MM.1S (cell line): Measurements from ENCODE around the gene KRTAP12-4.
"Not testable (repeated sequence)": the region's sequence is repeated elsewhere in the genome, so short reads cannot be mapped to it uniquely, and the experiment has no call there.

Source experiments
- DNase-seq: peaks from one replicate; pipeline ENCODE4 v3.0.0-alpha.2; 2015
- H2AFZ ChIP-seq: fragments of 300-600 bp; sonication (generic); 2 replicates; pipeline ENCODE4 v1.6.0; 2016; ENCODE audit warnings: antibody characterized with exemption, low read length
- H3F3A ChIP-seq: fragments of 300-600 bp; sonication (generic); 2 replicates; pipeline ENCODE4 v1.6.1; 2016; ENCODE audit warnings: mild to moderate bottlenecking, antibody characterized with exemption, low read length, moderate library complexity, mixed read lengths; ENCODE audit not compliant: insufficient read depth
- H3K27ac ChIP-seq: fragments of 300-600 bp; sonication (generic); 2 replicates; pipeline ENCODE4 v1.5.1; 2016; ENCODE audit warnings: mild to moderate bottlenecking, low read length
- H3K27me3 ChIP-seq: fragments of 300-600 bp; sonication (generic); replicated peaks from 2 replicates; pipeline ENCODE4 v1.6.0; 2016; ENCODE audit warnings: low read length; ENCODE audit not compliant: insufficient read depth
- H3K36me3 ChIP-seq: fragments of 300-600 bp; sonication (generic); replicated peaks from 2 replicates; pipeline ENCODE4 v1.6.1; 2016; ENCODE audit warnings: mild to moderate bottlenecking, low read length, mixed read lengths; ENCODE audit not compliant: insufficient read depth
- H3K4me1 ChIP-seq: fragments of 300-600 bp; sonication (generic); 2 replicates; pipeline ENCODE4 v1.6.1; 2016; ENCODE audit warnings: low read length, mixed read lengths
- H3K4me2 ChIP-seq: fragments of 300-600 bp; sonication (generic); 2 replicates; pipeline ENCODE4 v1.6.0; 2016; ENCODE audit warnings: low read depth, low read length
- H3K4me3 ChIP-seq: fragments of 300-600 bp; sonication (generic); 2 replicates; pipeline ENCODE4 v1.5.1; 2016; ENCODE audit warnings: low read length, mixed read lengths
- H3K79me2 ChIP-seq: fragments of 300-600 bp; sonication (generic); 2 replicates; pipeline ENCODE4 v1.6.1; 2016; ENCODE audit warnings: mixed run types, low read length, mixed read lengths
- H3K9ac ChIP-seq: fragments of 300-600 bp; sonication (generic); 2 replicates; pipeline ENCODE4 v1.6.1; 2016; ENCODE audit warnings: low read length, mixed read lengths
- H3K9me2 ChIP-seq: fragments of 300-600 bp; sonication (generic); replicated peaks from 2 replicates; pipeline ENCODE4 v1.6.1; 2016; ENCODE audit warnings: mild to moderate bottlenecking, low read length, mixed read lengths; ENCODE audit not compliant: insufficient read depth
- H3K9me3 ChIP-seq: fragments of 300-600 bp; sonication (generic); replicated peaks from 2 replicates; pipeline ENCODE4 v1.6.1; 2016; ENCODE audit warnings: mild to moderate bottlenecking, low read length, mixed read lengths; ENCODE audit not compliant: insufficient read depth
- H4K20me1 ChIP-seq: fragments of 300-600 bp; sonication (generic); 2 replicates; pipeline ENCODE4 v1.6.1; 2016; ENCODE audit warnings: mild to moderate bottlenecking, low read length, moderate library complexity, mixed read lengths; ENCODE audit not compliant: insufficient read depth
- EZH2 ChIP-seq: fragments of 300-600 bp; sonication (generic); optimal IDR thresholded peaks from 2 replicates; pipeline ENCODE3; 2017; ENCODE audit warnings: low read depth, mild to moderate bottlenecking, antibody characterized with exemption, low read length, mixed read lengths
- EZH2phosphoT487 ChIP-seq: fragments of 300-600 bp; sonication (generic); IDR thresholded peaks from 2 replicates; pipeline ENCODE4 v1.6.1; 2018; ENCODE audit warnings: antibody characterized with exemption, low read length
- TF ChIP-seq, protein P1 (sequence below): fragments of 300-600 bp; sonication (generic); IDR thresholded peaks from 2 replicates; pipeline ENCODE4 v1.5.1; 2016; ENCODE audit warnings: antibody characterized with exemption, low read length, mixed read lengths

Gene KRTAP12-4

GRCh38 chr21:44612029-44612486 lies 42.4 kb downstream of the KRTAP12-4 start, which contains the start of gene KRTAP10-8:
Gene KRTAP10-8, plus strand, starts transcription at chr21:44612079. Its CDS starts 22 bp downstream, at chr21:44612101.
- Histone ChIP-seq H3K36me3 (no peaks in the 10 kb centered on the region), H3F3A (no peaks in the 10 kb centered on the region), H3K79me2 (no peaks in the 10 kb centered on the region), H3K4me1 (no peaks in the 10 kb centered on the region), H3K9me3 (no peaks in the 10 kb centered on the region), H3K4me2 (no peak within 1 kb of the TSS), H3K27ac (no peak within 1 kb of the TSS), H4K20me1 (no peaks in the 10 kb centered on the region), H3K27me3 (peaks cover 85% of the 10 kb centered on the region), H3K9ac (no peak within 1 kb of the TSS), H3K9me2 (no peaks in the 10 kb centered on the region), H3K4me3 (no peak within 1 kb of the TSS), H2AFZ (no peak within 1 kb of the TSS)
- TF ChIP-seq EZH2 (no peak), EZH2phosphoT487 (no peak)
- TF ChIP-seq, protein P1, sequence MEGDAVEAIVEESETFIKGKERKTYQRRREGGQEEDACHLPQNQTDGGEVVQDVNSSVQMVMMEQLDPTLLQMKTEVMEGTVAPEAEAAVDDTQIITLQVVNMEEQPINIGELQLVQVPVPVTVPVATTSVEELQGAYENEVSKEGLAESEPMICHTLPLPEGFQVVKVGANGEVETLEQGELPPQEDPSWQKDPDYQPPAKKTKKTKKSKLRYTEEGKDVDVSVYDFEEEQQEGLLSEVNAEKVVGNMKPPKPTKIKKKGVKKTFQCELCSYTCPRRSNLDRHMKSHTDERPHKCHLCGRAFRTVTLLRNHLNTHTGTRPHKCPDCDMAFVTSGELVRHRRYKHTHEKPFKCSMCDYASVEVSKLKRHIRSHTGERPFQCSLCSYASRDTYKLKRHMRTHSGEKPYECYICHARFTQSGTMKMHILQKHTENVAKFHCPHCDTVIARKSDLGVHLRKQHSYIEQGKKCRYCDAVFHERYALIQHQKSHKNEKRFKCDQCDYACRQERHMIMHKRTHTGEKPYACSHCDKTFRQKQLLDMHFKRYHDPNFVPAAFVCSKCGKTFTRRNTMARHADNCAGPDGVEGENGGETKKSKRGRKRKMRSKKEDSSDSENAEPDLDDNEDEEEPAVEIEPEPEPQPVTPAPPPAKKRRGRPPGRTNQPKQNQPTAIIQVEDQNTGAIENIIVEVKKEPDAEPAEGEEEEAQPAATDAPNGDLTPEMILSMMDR: no peak
- no peak for DNase-seq

DNA sequence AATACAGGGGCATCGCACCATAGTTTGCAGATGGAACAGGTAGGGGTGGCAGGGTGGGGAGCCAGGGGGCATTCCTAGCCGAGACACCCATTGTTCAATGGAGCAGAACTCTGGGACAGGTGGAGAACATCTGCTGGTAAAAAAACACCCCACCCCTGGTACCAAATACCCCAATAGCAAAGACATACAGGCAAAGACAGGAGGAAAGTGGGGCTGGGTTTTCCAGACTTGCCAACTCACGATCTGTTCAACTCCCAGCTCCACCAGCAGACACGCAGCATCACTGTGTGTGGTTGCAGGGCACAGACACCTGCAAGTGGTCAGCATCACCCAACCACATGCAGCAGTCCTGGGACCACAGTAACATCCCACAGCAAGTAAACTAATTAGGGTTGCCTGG lies 42.9 kb downstream of the KRTAP12-4 start:
- TF ChIP-seq EZH2 (no peak), EZH2phosphoT487 (no peak)
- TF ChIP-seq, protein P1: no peak
- Histone ChIP-seq H3K4me1 (no peaks in the 10 kb centered on the region), H3F3A (no peaks in the 10 kb centered on the region), H3K79me2 (no peaks in the 10 kb centered on the region), H4K20me1 (no peaks in the 10 kb centered on the region), H3K4me3 (no peak overlapping the region), H2AFZ (no peak overlapping the region), H3K27me3 (peaks cover 85% of the 10 kb centered on the region), H3K9me3 (no peaks in the 10 kb centered on the region), H3K36me3 (no peaks in the 10 kb centered on the region), H3K9ac (no peak overlapping the region), H3K4me2 (no peak overlapping the region), H3K9me2 (no peaks in the 10 kb centered on the region), H3K27ac (no peak overlapping the region)
- DNase-seq: no peak

DNA sequence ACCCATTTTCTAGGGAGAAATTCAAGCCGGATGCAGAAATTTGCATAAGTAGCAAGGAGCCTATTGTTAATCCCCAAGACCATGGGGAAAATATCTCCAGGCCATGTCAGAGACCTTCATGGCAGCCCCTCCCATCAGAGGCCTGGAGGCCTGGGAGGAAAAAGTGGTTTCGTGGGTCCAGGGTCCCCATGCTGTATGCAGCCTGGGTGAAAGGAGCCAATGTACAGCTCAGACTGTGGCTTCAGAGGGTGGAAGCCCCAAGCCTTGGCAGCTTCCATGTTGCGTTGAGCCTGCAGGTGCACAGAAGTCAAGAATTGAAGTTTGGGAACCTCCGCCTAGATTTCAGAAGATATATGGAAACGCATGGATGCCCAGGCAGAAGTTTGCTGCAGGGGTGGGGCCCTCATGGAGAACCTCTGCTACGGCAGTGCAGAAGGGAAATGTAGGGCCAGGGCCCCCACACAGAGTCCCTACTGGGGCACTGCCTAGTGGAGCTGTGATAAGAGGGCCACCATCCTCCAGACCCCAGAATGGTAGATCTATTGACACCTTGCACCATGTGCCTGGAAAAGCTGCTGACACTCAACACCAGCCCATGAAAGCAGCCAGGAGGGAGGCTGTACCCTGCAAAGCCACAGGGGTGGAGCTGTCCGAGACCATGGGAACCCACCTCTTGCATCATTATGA lies 44.2 kb downstream of the KRTAP12-4 start:
- not testable (repeated sequence) for H4K20me1 ChIP-seq, H3K4me3 ChIP-seq, H3F3A ChIP-seq

GRCh38 chr21:44609193-44609592 lies 45.3 kb downstream of the KRTAP12-4 start:
- no peaks in the 10 kb centered on the region for H3K4me1 ChIP-seq
- no peaks in the 10 kb centered on the region for H3K9me3 ChIP-seq
- H4K20me1 ChIP-seq: no peaks in the 10 kb centered on the region
- H3K36me3 ChIP-seq: no peaks in the 10 kb centered on the region
- no peaks in the 10 kb centered on the region for H3K9me2 ChIP-seq
- TF ChIP-seq, protein P1: no peak
- TF ChIP-seq EZH2phosphoT487 (no peak), EZH2 (no peak)
- H3K79me2 ChIP-seq: no peaks in the 10 kb centered on the region
- DNase-seq: no peak
- H3K27me3 ChIP-seq: peaks cover 85% of the 10 kb centered on the region
- no peak overlapping the region for H3K4me3 ChIP-seq
- H3K27ac ChIP-seq: no peak overlapping the region
- no peak overlapping the region for H3K4me2 ChIP-seq
- no peaks in the 10 kb centered on the region for H3F3A ChIP-seq
- no peak overlapping the region for H3K9ac ChIP-seq
- no peak overlapping the region for H2AFZ ChIP-seq

More for the DNA sequence above, 44.2 kb downstream of the KRTAP12-4 start:
- H3K27ac ChIP-seq, DNase-seq, H3K9me3 ChIP-seq, H3K36me3 ChIP-seq, H2AFZ ChIP-seq, H3K9me2 ChIP-seq, H3K9ac ChIP-seq, H3K79me2 ChIP-seq, H3K4me2 ChIP-seq, H3K4me1 ChIP-seq: not testable (repeated sequence)
- H3K27me3 ChIP-seq: peaks cover 85% of the 10 kb centered on the region
